ENCODE results near the gene MED15.
"Not testable (repeated sequence)": the region's sequence is repeated elsewhere in the genome, so short reads cannot be mapped to it uniquely, and the experiment has no call there.

MED15 gene

DNA sequence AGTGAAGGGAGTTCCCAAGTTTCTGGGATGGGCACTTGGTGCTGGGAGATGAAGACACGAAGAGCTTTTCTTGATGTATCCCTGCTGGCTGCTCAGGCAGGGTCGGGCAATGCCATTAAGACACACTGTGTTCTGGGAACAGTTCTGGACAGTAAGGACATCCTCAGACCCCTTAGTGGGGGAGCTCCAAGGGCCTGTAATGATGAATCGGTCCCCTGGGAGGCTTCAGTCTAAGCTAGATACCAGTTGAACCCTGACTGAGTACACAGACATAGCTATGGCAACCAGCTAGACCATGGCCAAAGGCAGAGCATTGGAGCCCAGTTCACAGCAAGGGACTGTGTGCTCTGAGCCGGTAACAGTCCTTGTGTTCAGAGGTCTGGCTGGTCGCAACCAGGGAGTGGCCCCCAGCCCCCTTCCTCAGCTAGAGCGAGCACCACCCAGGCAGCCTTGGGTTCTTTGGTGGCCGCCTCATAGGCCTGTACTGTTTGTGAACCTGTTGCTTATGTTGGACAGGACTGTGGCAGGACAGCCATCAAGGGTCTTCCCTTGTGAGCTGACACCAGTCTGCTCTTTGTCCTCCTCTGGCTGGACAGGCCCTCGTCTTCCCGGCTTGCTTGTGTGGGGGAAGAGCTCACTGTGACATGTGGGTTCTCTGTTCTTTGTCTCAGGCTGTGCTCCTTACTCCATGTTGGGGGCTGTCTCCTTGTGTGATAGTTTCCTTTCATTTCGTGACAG, 25.0 kb downstream of the MED15 start:
- DNase-seq, result no peak

GRCh38 chr22:20533095-20533878, 25.9 kb downstream of the MED15 start:
- DNase-seq, result no peak

- no peak for DNase-seq
These were observed 26.5 kb downstream of the MED15 start for GRCh38 chr22:20533879-20534265.

DNA sequence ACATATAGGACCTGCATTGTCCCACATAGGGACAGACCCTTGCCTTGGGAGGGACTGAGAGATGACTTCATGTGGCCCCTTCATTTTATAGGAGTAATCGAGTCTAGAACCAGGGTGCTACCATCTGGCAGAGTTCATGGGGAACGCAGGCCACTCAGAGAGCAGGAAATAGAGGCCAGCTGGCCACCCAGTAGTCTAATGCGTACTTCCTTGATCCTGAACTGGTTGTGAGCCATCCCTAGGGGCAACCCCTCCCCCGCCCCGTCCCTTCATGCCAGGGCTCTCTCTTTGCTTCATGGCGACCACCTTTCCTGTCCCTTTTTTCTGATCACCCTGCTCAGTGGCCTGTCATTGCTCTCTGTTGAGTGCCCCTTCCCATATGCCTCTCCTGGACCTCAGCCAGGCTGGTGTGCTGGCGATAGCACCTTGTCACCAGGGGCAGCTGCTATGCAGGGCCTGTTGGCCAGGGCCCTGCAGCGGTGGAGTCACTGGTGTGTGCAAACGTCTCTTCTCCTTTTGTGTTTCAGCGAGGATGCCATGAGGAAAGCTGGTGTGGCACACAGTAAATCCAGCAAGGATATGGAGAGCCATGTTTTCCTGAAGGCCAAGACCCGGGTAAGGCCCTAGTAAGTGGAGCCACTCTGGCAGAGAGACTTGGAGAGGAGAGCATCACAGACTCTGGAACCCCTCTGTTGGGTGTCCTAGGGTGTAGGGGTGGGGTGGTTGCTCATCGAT, 29.3 kb downstream of the MED15 start:
- DNase-seq, result no peak

- no peak for DNase-seq
These were observed 29.9 kb downstream of the MED15 start for GRCh38 chr22:20537325-20537756.

GRCh38 chr22:20537983-20538382, 30.6 kb downstream of the MED15 start:
- DNase-seq, result no peak

DNA sequence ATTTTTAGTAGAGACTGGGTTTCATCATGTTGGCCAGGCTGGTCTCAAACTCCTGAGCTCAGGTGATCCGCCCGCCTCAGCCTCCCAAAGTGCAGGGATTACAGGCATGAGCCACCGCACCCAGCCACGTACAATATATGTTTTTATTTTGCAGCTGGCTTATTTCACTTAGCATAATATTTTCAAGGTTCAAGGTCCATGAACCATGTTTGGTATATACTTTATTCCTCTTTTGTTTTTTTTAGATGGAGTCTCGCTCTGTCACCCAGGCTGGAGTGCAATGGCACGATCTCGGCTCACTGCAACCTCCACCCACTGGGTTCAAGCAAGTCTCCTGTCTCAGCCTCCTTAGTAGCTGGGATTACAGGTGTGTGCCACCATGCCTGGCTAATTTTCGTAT, 31.5 kb downstream of the MED15 start:
- DNase-seq, result not testable (repeated sequence)

GRCh38 chr22:20542055-20542454, 34.6 kb downstream of the MED15 start:
- no peak for DNase-seq

GRCh38 chr22:20542736-20543135, 35.3 kb downstream of the MED15 start:
- no peak for DNase-seq

DNA sequence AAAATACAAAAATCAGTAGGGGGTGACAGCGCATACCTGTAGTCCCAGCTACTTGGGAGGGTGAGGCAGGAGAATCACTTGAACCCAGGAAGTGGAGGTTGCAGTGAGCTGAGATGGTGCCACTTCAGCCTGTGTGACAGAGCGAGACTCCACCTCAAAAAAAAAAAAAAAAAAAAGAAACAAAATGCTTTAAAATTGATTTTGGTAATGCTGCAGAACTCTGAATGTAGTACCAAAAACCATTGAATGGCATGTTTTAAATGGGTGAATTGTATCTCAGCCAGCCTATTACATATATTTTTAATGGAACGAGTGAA, 37.9 kb downstream of the MED15 start:
- DNase-seq, result not testable (repeated sequence)

GRCh38 chr22:20545681-20546521, 38.5 kb downstream of the MED15 start:
- DNase-seq, result no peak

GRCh38 chr22:20546541-20546950, 39.1 kb downstream of the MED15 start:
- no peak for DNase-seq

- DNase-seq, result no peak
These were observed 39.6 kb downstream of the MED15 start for GRCh38 chr22:20547029-20547428.

DNA sequence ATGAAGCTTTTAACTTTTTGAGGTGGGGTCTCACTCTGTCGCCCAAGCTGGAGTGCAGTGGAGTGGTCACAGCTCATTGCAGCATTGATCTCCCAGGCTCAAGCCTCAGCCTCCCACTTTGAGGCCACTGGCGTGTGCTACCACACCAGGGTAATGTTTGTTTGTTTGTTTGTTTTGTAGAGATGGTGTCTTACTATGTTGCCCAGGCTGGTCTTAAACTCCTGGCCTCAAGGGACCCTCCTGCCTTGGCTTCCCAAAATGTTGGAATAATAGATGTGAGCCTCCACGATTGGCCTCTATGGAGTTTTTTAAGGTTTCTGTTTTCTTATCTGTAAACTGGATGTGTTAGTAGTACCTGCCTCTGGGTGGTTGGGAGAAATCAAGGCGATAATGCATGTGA, 41.4 kb downstream of the MED15 start:
- no peak for DNase-seq

- peak; percentile 51 for DNase-seq
These were observed 41.9 kb downstream of the MED15 start for GRCh38 chr22:20549232-20549841.

DNA sequence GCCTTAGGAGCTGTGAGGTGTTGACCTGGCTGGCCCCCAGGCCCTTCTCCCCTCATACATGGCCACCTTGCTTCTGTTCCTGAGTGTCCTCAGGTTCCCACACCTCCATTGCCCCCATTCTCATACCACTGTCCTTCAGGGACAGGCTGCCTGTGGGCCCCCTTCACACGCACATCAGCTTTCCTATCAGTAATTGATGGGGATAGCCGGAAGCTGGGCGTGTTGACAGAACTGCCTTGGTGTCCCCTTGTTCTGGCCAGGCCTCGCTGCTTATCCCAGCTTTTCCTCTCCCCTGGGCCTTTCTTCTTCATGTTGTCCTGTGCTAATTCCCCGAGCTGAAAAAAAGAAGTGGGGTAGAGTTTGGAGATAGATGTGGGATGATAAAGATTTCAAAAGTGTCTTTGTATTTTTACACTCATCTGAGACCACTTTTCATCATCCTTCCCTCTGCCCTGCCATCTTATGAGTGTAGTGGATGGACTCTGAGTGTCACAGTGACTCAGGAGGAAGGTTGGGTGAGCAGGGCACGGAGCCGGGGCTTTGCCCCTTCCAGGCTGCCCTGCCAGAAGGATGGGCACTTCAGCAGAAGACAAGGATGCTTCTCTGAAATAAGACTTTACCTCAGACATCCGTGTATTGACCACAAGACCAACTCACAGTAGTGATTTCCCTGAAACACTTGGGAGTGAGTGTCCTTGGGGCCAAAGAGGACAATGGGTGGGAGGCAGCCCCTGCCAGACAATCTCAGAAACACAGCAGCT, 42.8 kb downstream of the MED15 start:
- DNase-seq, result no peak

GRCh38 chr22:20550851-20551744, 43.7 kb downstream of the MED15 start:
- DNase-seq, result peak; percentile 78

DNA sequence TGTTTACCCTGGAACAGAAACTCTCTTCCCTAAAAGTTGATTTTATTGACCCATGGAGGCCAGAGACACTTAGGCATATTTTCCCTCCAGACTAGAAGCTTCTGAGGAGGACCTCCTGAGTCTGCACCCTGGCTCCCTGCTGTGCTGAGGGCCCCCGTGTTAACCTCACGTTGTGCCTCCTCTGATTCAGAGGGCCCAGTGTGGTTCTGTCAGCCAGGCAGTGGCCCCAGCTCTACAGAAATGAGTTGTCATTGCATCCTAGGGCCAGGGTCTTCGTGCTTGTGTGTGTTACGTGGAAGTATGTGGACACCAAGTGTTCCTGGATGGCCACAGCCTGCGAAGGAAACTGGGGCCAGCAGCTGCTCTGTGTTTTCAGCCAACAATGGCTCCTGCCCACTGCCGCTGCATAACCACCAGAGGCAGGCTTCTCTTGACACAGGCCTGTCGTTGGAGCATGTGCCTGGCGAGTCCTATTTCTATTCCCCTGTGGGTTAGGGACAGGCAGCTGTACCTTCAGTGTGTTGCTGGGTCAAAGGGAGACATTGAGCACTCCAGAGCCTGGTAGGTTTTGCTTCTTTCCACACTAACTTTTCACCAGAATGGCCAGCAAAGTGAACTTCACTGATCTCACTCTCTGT, 44.5 kb downstream of the MED15 start:
- peak; percentile 80 for DNase-seq

- DNase-seq, result no peak
These were observed 45.3 kb downstream of the MED15 start for GRCh38 chr22:20552443-20553401.
